A549 treated with dexamethasone at 1 μM for 4 hours (cell line): ENCODE measurements around the gene OR2M7. TPM values are rescaled to one million over a fixed set of nuclear protein-coding genes. Genes with fewer than 3 reads are reported as not detected.

Experiments used
- total RNA-seq: library from RNA; stranded (reverse); fragments of 200-300 nt; extraction: Qiagen RNA extraction; gene quantifications from 5 replicates; pipeline ENCODE4 v1.2.3, GENCODE V29; 2022

The OR2M7 gene
- not detected in 5 replicates for total RNA-seq

GRCh38 chr1:248324468-248324867 lies at the start of gene OR2M7:
OR2M7 (minus strand) TSS chr1:248324568; CDS start chr1:248324568, 0 bp downstream.

GRCh38 chr1:248361121-248361715 lies 36.9 kb upstream of the OR2M7 start, which contains the start of gene OR2T4:
OR2T4 (plus strand) TSS chr1:248361665; CDS start chr1:248361665, 0 bp downstream.

GRCh38 chr1:248348475-248348874 lies 24.1 kb upstream of the OR2M7 start, which contains the start of gene OR14C36:
OR14C36 (plus strand) TSS chr1:248348775; CDS start chr1:248348775, 0 bp downstream.

GRCh38 chr1:248303324-248303723 lies 21.0 kb downstream of the OR2M7 start, which contains the start of gene OR2T12:
OR2T12 (minus strand) TSS chr1:248303424; CDS start chr1:248295578, 7,846 bp downstream.

GRCh38 chr1:248277876-248278275 lies 46.5 kb downstream of the OR2M7 start, which contains the start of gene OR2T33:
OR2T33 (minus strand) TSS chr1:248277976; CDS start chr1:248273814, 4,162 bp downstream.

Other genes starting within 250 kb of the OR2M7 start
- gene OR2L13, start 229.4 kb downstream of the OR2M7 start, total RNA-seq = not detected in 5 replicates
- not detected in 5 replicates for gene OR2M5, start 179.4 kb downstream of the OR2M7 start, total RNA-seq
- gene OR2M2, start 149.7 kb downstream of the OR2M7 start, total RNA-seq = not detected in 5 replicates
- gene OR2M3, start 127.3 kb downstream of the OR2M7 start, total RNA-seq = not detected in 5 replicates
- gene OR2M4, start 93.2 kb downstream of the OR2M7 start, total RNA-seq = not detected in 5 replicates
- gene OR2T33, start 46.6 kb downstream of the OR2M7 start, total RNA-seq = not detected in 5 replicates
- gene OR2T12, start 21.1 kb downstream of the OR2M7 start, total RNA-seq = not detected in 5 replicates
- gene OR14C36, start 24.2 kb upstream of the OR2M7 start, total RNA-seq = not detected in 5 replicates
- not detected in 5 replicates for gene OR2T4, start 37.1 kb upstream of the OR2M7 start, total RNA-seq
- not detected in 5 replicates for gene OR2T6, start 51.2 kb upstream of the OR2M7 start, total RNA-seq
- gene OR2T1, start 78.5 kb upstream of the OR2M7 start, total RNA-seq = not detected in 5 replicates
- gene OR2T2, start 121.1 kb upstream of the OR2M7 start, total RNA-seq = not detected in 5 replicates
- not detected in 5 replicates for gene OR2T3, start 148.8 kb upstream of the OR2M7 start, total RNA-seq
- gene OR2T5, start 164.0 kb upstream of the OR2M7 start, total RNA-seq = not detected in 5 replicates
- not detected in 5 replicates for gene OR2G6, start 183.5 kb upstream of the OR2M7 start, total RNA-seq
- not detected in 5 replicates for gene OR2T29, start 238.2 kb upstream of the OR2M7 start, total RNA-seq